ENCODE measurements around the gene XYLB. TPM values are rescaled to one million over a fixed set of nuclear protein-coding genes. Genes with fewer than 3 reads are reported as not detected.
A peak's percentile ranks its signal among the peaks of the same experiment; 100 is the strongest.

XYLB gene
- total RNA-seq, 1 experiment from 2014 or later = 3.3 TPM

- TF ChIP-seq ZBTB43 (CRISPR knock-in tag; IDR thresholded peaks at IDR 0.05) (peak; percentile 55; the same call in 1 of the 2 replicates), JAZF1 (CRISPR knock-in tag; IDR thresholded peaks at IDR 0.05) (no peak), ATF6 (CRISPR knock-in tag; IDR thresholded peaks at IDR 0.05) (no peak), SP1 (CRISPR knock-in tag; conservative IDR thresholded peaks at IDR 0.05) (peak; percentile 77; the same call in 1 of the 2 replicates), MXD4 (CRISPR knock-in tag; IDR thresholded peaks at IDR 0.05; ENCODE audit: borderline replicate concordance) (no peak), FOXP1 (CRISPR knock-in tag; IDR thresholded peaks at IDR 0.05; ENCODE audit: borderline replicate concordance) (0 out of 2 replicates have a peak, but pooled peaks have one; percentile 24), ZNF512 (CRISPR knock-in tag; IDR thresholded peaks at IDR 0.05; ENCODE audit: borderline replicate concordance) (0 out of 2 replicates have a peak, but pooled peaks have one; percentile 49)
Measured at GRCh38 chr3:38454884-38455638, 108.5 kb downstream of the XYLB start (continued).

GRCh38 chr3:38455639-38456430 is 109.2 kb downstream of the XYLB start:
- Mint-ChIP-seq H3K36me3 (peaks cover 4% of the 10 kb centered on the region), H3K4me1 (peaks cover 51% of the 10 kb centered on the region), H3K27ac (peak overlapping the region; percentile 94), H3K27me3 (ENCODE audit: low read depth) (no peaks in the 10 kb centered on the region), H3K9me3 (peaks cover 2% of the 10 kb centered on the region), H3K4me3 (peak overlapping the region; percentile 98)
- ATAC-seq = peak; percentile 31
- DNase-seq (ENCODE audit: low spot score) = no peak
- CTCF ChIA-PET = interaction anchor here (0.9 to 2.4 kb wide), 4 partner anchors 41 to 319 kb away, joined by 3 to 13 read pairs (median 3); partner anchors contain the start of genes ACAA1, EXOG and XYLB
- POLR2A ChIA-PET = interaction anchor here (0.9 to 1.7 kb wide), 6 partner anchors 14 to 319 kb away, joined by 3 to 5 read pairs (median 4); partner anchors contain the start of genes ACAA1, OXSR1 and XYLB
- TF ChIP-seq USF2 (CRISPR knock-in tag; IDR thresholded peaks at IDR 0.05) (peak; percentile 62), STAT6 (CRISPR knock-in tag; conservative IDR thresholded peaks at IDR 0.05; ENCODE audit: low read depth) (no peak), ARID4B (CRISPR knock-in tag; IDR thresholded peaks at IDR 0.05; ENCODE audit: borderline replicate concordance) (no peak), OVOL2 (CRISPR knock-in tag; IDR thresholded peaks at IDR 0.05; ENCODE audit: borderline replicate concordance) (no peak), KAT7 (CRISPR knock-in tag; IDR thresholded peaks at IDR 0.05; ENCODE audit: borderline replicate concordance) (no peak), CDX4 (CRISPR knock-in tag; IDR thresholded peaks at IDR 0.05; ENCODE audit: borderline replicate concordance) (no peak), SP1 (CRISPR knock-in tag; conservative IDR thresholded peaks at IDR 0.05) (no peak), ZMAT4 (CRISPR knock-in tag; IDR thresholded peaks at IDR 0.05) (no peak), SOX15 (CRISPR knock-in tag; IDR thresholded peaks at IDR 0.05) (no peak), NR2C2 (CRISPR knock-in tag; IDR thresholded peaks at IDR 0.05) (no peak)
